GM23248 (cell line): Measurements from ENCODE around the gene RDX.

Experiments used
- EZH2 ChIP-seq: fragments of 200-600 bp; sonication (generic); IDR thresholded peaks from 2 replicates; pipeline ENCODE4 v1.6.1; 2018; ENCODE audit warnings: antibody characterized with exemption, mild to moderate bottlenecking; ENCODE audit not compliant: insufficient read depth, poor library complexity, severe bottlenecking
- EZH2phosphoT487 ChIP-seq: fragments of 200-600 bp; sonication (generic); IDR thresholded peaks from 2 replicates; pipeline ENCODE4 v1.6.1; 2018; ENCODE audit warnings: antibody characterized with exemption, moderate library complexity, mild to moderate bottlenecking, low read depth; ENCODE audit not compliant: insufficient read depth

- TF ChIP-seq EZH2 (no peak), EZH2phosphoT487 (no peak)
These were observed 99.5 kb downstream of the RDX start for GRCh38 chr11:110196884-110197420.
